Activated T-helper 17 cell treated with anti-CD3 and anti-CD28 coated beads, Interleukin-2, amount 50 U/mL, for 72 hours (primary cell): Measurements from ENCODE around the gene POU3F1. TPM values are rescaled to one million over a fixed set of nuclear protein-coding genes. Genes with fewer than 3 reads are reported as not detected.

Experiments used
- ATAC-seq: fragments of 150-1000 bp; cut with Tn5 transposase; replicated peaks from 2 replicates; pipeline ENCODE4 v1.10.0; 2021; ENCODE audit warnings: mild to moderate bottlenecking, moderate library complexity
- H3K27ac Mint-ChIP-seq: one replicate; pipeline ENCODE4 v1.8.0; 2022; ENCODE audit warnings: mixed read lengths
- H3K27me3 Mint-ChIP-seq: one replicate; pipeline ENCODE4 v1.8.0; 2022; ENCODE audit warnings: mixed read lengths
- H3K36me3 Mint-ChIP-seq: one replicate; pipeline ENCODE4 v1.8.0; 2022; ENCODE audit warnings: low read depth, mild to moderate bottlenecking, mixed read lengths
- H3K4me1 Mint-ChIP-seq: one replicate; pipeline ENCODE4 v1.8.0; 2022; ENCODE audit warnings: mixed read lengths
- H3K4me3 Mint-ChIP-seq: one replicate; pipeline ENCODE4 v1.8.0; 2022; ENCODE audit warnings: mild to moderate bottlenecking, mixed read lengths
- H3K9me3 Mint-ChIP-seq: one replicate; pipeline ENCODE4 v1.8.0; 2022; ENCODE audit warnings: mixed read lengths
- total RNA-seq, 2 donors: library from RNA; stranded (reverse); gene quantifications; one replicate each; pipeline ENCODE4 v1.2.3, GENCODE V29; 2022

Gene POU3F1
- total RNA-seq, 2 donors from 2014 or later, result 0.11 TPM

GRCh38 chr1:38063616-38064015, 17.0 kb upstream of the POU3F1 start:
- H3K36me3 Mint-ChIP-seq, result no peaks in the 10 kb centered on the region
- H3K4me3 Mint-ChIP-seq, result no peak overlapping the region
- H3K27me3 Mint-ChIP-seq, result peaks cover 7% of the 10 kb centered on the region
- no peak for ATAC-seq
- H3K4me1 Mint-ChIP-seq, result peaks cover 6% of the 10 kb centered on the region
- no peaks in the 10 kb centered on the region for H3K9me3 Mint-ChIP-seq
- no peak overlapping the region for H3K27ac Mint-ChIP-seq

GRCh38 chr1:38062361-38063288, 16.0 kb upstream of the POU3F1 start:
- H3K27ac Mint-ChIP-seq, result peak overlapping the region; percentile 82
- peaks cover 8% of the 10 kb centered on the region for H3K27me3 Mint-ChIP-seq
- H3K9me3 Mint-ChIP-seq, result no peaks in the 10 kb centered on the region
- peak overlapping the region; percentile 38 for H3K4me3 Mint-ChIP-seq
- ATAC-seq, result no peak
- H3K36me3 Mint-ChIP-seq, result no peaks in the 10 kb centered on the region
- peaks cover 6% of the 10 kb centered on the region for H3K4me1 Mint-ChIP-seq

- H3K4me3 Mint-ChIP-seq, result peak overlapping the region; percentile 38
- H3K9me3 Mint-ChIP-seq, result no peaks in the 10 kb centered on the region
- H3K36me3 Mint-ChIP-seq, result no peaks in the 10 kb centered on the region
- peaks cover 3% of the 10 kb centered on the region for H3K27me3 Mint-ChIP-seq
- peak; percentile 89 for ATAC-seq
- peak overlapping the region; percentile 82 for H3K27ac Mint-ChIP-seq
- H3K4me1 Mint-ChIP-seq, result peaks cover 6% of the 10 kb centered on the region
Observed at GRCh38 chr1:38061883-38062328, 15.3 kb upstream of the POU3F1 start.

- H3K9me3 Mint-ChIP-seq, result no peaks in the 10 kb centered on the region
- H3K36me3 Mint-ChIP-seq, result no peaks in the 10 kb centered on the region
- no peak for ATAC-seq
- peaks cover 6% of the 10 kb centered on the region for H3K4me1 Mint-ChIP-seq
- H3K27ac Mint-ChIP-seq, result no peak overlapping the region
- H3K27me3 Mint-ChIP-seq, result peaks cover 3% of the 10 kb centered on the region
- no peak overlapping the region for H3K4me3 Mint-ChIP-seq
Observed at GRCh38 chr1:38061290-38061689, 14.7 kb upstream of the POU3F1 start.

- H3K4me1 Mint-ChIP-seq, result peaks cover 6% of the 10 kb centered on the region
- H3K9me3 Mint-ChIP-seq, result no peaks in the 10 kb centered on the region
- H3K27me3 Mint-ChIP-seq, result peaks cover 3% of the 10 kb centered on the region
- ATAC-seq, result no peak
- H3K36me3 Mint-ChIP-seq, result no peaks in the 10 kb centered on the region
- no peak overlapping the region for H3K27ac Mint-ChIP-seq
- no peak overlapping the region for H3K4me3 Mint-ChIP-seq
Observed at GRCh38 chr1:38060498-38060897, 13.9 kb upstream of the POU3F1 start.

GRCh38 chr1:38059635-38060250, 13.2 kb upstream of the POU3F1 start:
- Mint-ChIP-seq H3K9me3 (no peaks in the 10 kb centered on the region), H3K27ac (no peak overlapping the region), H3K36me3 (no peaks in the 10 kb centered on the region), H3K4me1 (peaks cover 6% of the 10 kb centered on the region), H3K4me3 (no peak overlapping the region), H3K27me3 (peaks cover 6% of the 10 kb centered on the region)
- no peak for ATAC-seq

GRCh38 chr1:38055965-38056364, 9.4 kb upstream of the POU3F1 start:
- Mint-ChIP-seq H3K4me1 (peaks cover 5% of the 10 kb centered on the region), H3K36me3 (no peaks in the 10 kb centered on the region), H3K4me3 (no peak overlapping the region), H3K27me3 (peaks cover 6% of the 10 kb centered on the region), H3K9me3 (no peaks in the 10 kb centered on the region), H3K27ac (no peak overlapping the region)
- ATAC-seq, result no peak

GRCh38 chr1:38055398-38055797, 8.8 kb upstream of the POU3F1 start:
- no peak overlapping the region for H3K27ac Mint-ChIP-seq
- H3K36me3 Mint-ChIP-seq, result no peaks in the 10 kb centered on the region
- H3K4me3 Mint-ChIP-seq, result no peak overlapping the region

GRCh38 chr1:38053416-38054091, 7.0 kb upstream of the POU3F1 start:
- no peak overlapping the region for H3K27ac Mint-ChIP-seq
- no peak overlapping the region for H3K4me3 Mint-ChIP-seq

More at GRCh38 chr1:38055398-38055797, 8.8 kb upstream of the POU3F1 start:
- no peaks in the 10 kb centered on the region for H3K9me3 Mint-ChIP-seq
- peaks cover 6% of the 10 kb centered on the region for H3K27me3 Mint-ChIP-seq
- peaks cover 5% of the 10 kb centered on the region for H3K4me1 Mint-ChIP-seq
- no peak for ATAC-seq

GRCh38 chr1:38052750-38053415, 6.3 kb upstream of the POU3F1 start:
- Mint-ChIP-seq H3K27me3 (peaks cover 3% of the 10 kb centered on the region), H3K9me3 (no peaks in the 10 kb centered on the region), H3K27ac (no peak overlapping the region), H3K36me3 (no peaks in the 10 kb centered on the region), H3K4me3 (no peak overlapping the region), H3K4me1 (peaks cover 5% of the 10 kb centered on the region)
- ATAC-seq, result peak; percentile 19

More at GRCh38 chr1:38053416-38054091, 7.0 kb upstream of the POU3F1 start:
- peaks cover 5% of the 10 kb centered on the region for H3K4me1 Mint-ChIP-seq
- no peaks in the 10 kb centered on the region for H3K9me3 Mint-ChIP-seq
- no peaks in the 10 kb centered on the region for H3K36me3 Mint-ChIP-seq
- ATAC-seq, result peak; percentile 28
- H3K27me3 Mint-ChIP-seq, result peaks cover 6% of the 10 kb centered on the region

GRCh38 chr1:38051079-38051543, 4.5 kb upstream of the POU3F1 start:
- H3K27me3 Mint-ChIP-seq, result peaks cover 3% of the 10 kb centered on the region
- no peaks in the 10 kb centered on the region for H3K9me3 Mint-ChIP-seq
- H3K4me3 Mint-ChIP-seq, result no peak overlapping the region
- peaks cover 5% of the 10 kb centered on the region for H3K4me1 Mint-ChIP-seq
- no peaks in the 10 kb centered on the region for H3K36me3 Mint-ChIP-seq
- no peak for ATAC-seq
- H3K27ac Mint-ChIP-seq, result no peak overlapping the region

GRCh38 chr1:38050397-38051078, 3.9 kb upstream of the POU3F1 start:
- Mint-ChIP-seq H3K4me3 (no peak overlapping the region), H3K4me1 (peaks cover 5% of the 10 kb centered on the region), H3K27ac (no peak overlapping the region), H3K36me3 (no peaks in the 10 kb centered on the region), H3K27me3 (peaks cover 3% of the 10 kb centered on the region), H3K9me3 (no peaks in the 10 kb centered on the region)
- ATAC-seq, result no peak

- Mint-ChIP-seq H3K36me3 (peaks cover 9% of the 10 kb centered on the region), H3K27me3 (peaks cover 17% of the 10 kb centered on the region), H3K4me1 (peaks cover 5% of the 10 kb centered on the region), H3K27ac (no peak overlapping the region), H3K4me3 (peak overlapping the region; percentile 58), H3K9me3 (no peaks in the 10 kb centered on the region)
- ATAC-seq, result no peak
Observed at GRCh38 chr1:38047603-38048141, 1.1 kb upstream of the POU3F1 start.
